Measurements from ENCODE around the gene DNM3. TPM values are rescaled to one million over a fixed set of nuclear protein-coding genes. Genes with fewer than 3 reads are reported as not detected.
A peak's percentile ranks its signal among the peaks of the same experiment; 100 is the strongest.

The DNM3 gene
- total and polyA plus RNA-seq, 2 of the 8 experiments (the other 6 are each of a cell fraction or from before 2014, with no cell fraction given): 2.0 to 8.5 TPM

GRCh38 chr1:172322219-172323061 lies 481.1 kb downstream of the DNM3 start:
- H3K23ac ChIP-seq (ENCODE audit: insufficient read length): no peak overlapping the region
- peak overlapping the region in 1 of 4 experiments; percentile 14; a peak in 1 of 7 replicates for H3K9ac ChIP-seq (replicated peaks in 1 of 4; ENCODE audit: extremely low read depth in 1 of 4, low read depth in 3 of 4, low read length in 3 of 4)
- H2AK5ac ChIP-seq (ENCODE audit: low read depth, low read length): no peak overlapping the region
- no peak overlapping the region for H2BK5ac ChIP-seq (ENCODE audit: low read depth, low read length)
- H2AFZ ChIP-seq (ENCODE audit: low read length): no peak overlapping the region
- no peak overlapping the region for H3K4me3 ChIP-seq (ENCODE audit: extremely low read depth in 1 of 4, insufficient read depth in 2 of 4, low read depth in 3 of 4, low read length in 4 of 4)
- H3K9me3 ChIP-seq (ENCODE audit: insufficient read depth in 2 of 2, low read depth in 1 of 2, low read length in 1 of 2): no peaks in the 10 kb centered on the region
- H3K4me2 ChIP-seq (ENCODE audit: insufficient read depth in 1 of 2, low read depth in 2 of 2, low read length in 2 of 2): no peak overlapping the region
- H4K5ac ChIP-seq (ENCODE audit: insufficient read length, low read depth, low read length): no peak overlapping the region
- WGBS, 2 experiments (ENCODE audit: extremely low coverage in 1 of 2, insufficient coverage in 1 of 2, insufficient read length in 1 of 2, insufficient replicate concordance in 2 of 2, low coverage in 1 of 2, low lambda C conversion rate in 2 of 2, missing lambda C conversion rate in 1 of 2): 87% methylated on average over 13 of the region's 13 CpGs; no CpG with 5 or more reads in 1 of the 2 experiments
- H3K36me3 ChIP-seq (ENCODE audit: control insufficient read depth in 2 of 4, insufficient read depth in 4 of 4, low read length in 3 of 4): no peaks in the 10 kb centered on the region
- H2BK15ac ChIP-seq (ENCODE audit: low read length): no peak overlapping the region
- no peak for FAIRE-seq
- no peak overlapping the region for H2BK120ac ChIP-seq (replicated peaks; ENCODE audit: low read depth, low read length)
- H2BK20ac ChIP-seq (ENCODE audit: low read length): no peak overlapping the region
- no peak overlapping the region for H3K4ac ChIP-seq (replicated peaks; ENCODE audit: insufficient read length, low read depth, low read length)
- CTCF ChIA-PET (ENCODE audit: partially characterized antibody): interaction anchor here (0.8 kb wide), 1 partner anchor 51 kb away, joined by 3 read pairs; no protein-coding TSS in a partner anchor
- H3K79me1 ChIP-seq (ENCODE audit: low read depth, low read length): no peaks in the 10 kb centered on the region
- no peak overlapping the region for H4K91ac ChIP-seq (replicated peaks; ENCODE audit: insufficient read length, low read length)
- no peaks in the 10 kb centered on the region for H4K20me1 ChIP-seq (replicated peaks in 1 of 2; ENCODE audit: control insufficient read depth in 1 of 2, insufficient read depth in 2 of 2, low read length in 2 of 2)
- POLR2A ChIA-PET (ENCODE audit: partially characterized antibody): no interaction called here
- no peak overlapping the region for H4K8ac ChIP-seq (ENCODE audit: extremely low read depth, insufficient read depth, low read length)
- no peaks in the 10 kb centered on the region for H3K79me2 ChIP-seq (ENCODE audit: control insufficient read depth in 1 of 2, insufficient read depth in 2 of 2, low read length in 2 of 2)
- H3K27ac ChIP-seq (ENCODE audit: low read depth, low read length): no peak overlapping the region
- H3K4me1 ChIP-seq (replicated peaks in 1 of 4; ENCODE audit: control insufficient read depth in 3 of 4, insufficient read depth in 4 of 4, low read length in 3 of 4): peaks cover 0 to 5% (median under 1%) of the 10 kb centered on the region in 4 experiments; a peak in 4 of 7 replicates
- no peak overlapping the region for H2BK12ac ChIP-seq (ENCODE audit: low read depth, low read length)
- no peak overlapping the region for H3K18ac ChIP-seq (ENCODE audit: extremely low read depth, low read length)
- no peak overlapping the region for H3K14ac ChIP-seq (ENCODE audit: insufficient read length)
- no peak overlapping the region for H3K56ac ChIP-seq (replicated peaks; ENCODE audit: insufficient read length, low read depth, low read length)
- H3K27me3 ChIP-seq (replicated peaks in 1 of 4; ENCODE audit: control insufficient read depth in 3 of 4, extremely low read depth in 1 of 4, insufficient read depth in 3 of 4, low read length in 3 of 4): no peaks in the 10 kb centered on the region
- DNase-seq (ENCODE audit: low read depth in 1 of 2, low spot score in 2 of 2): no peak
- H3K23me2 ChIP-seq (ENCODE audit: low read depth, low read length): no peaks in the 10 kb centered on the region
- TF ChIP-seq POLR2AphosphoS5 (IDR thresholded peaks at IDR 0.05; ENCODE audit: low read depth, low read length) (no peak), CHD1 (IDR thresholded peaks at IDR 0.05; ENCODE audit: low read depth, low read length) (no peak), CHD2 (IDR thresholded peaks at IDR 0.05; ENCODE audit: low read length) (no peak), SRF (IDR thresholded peaks at IDR 0.05; ENCODE audit: low read depth, low read length) (no peak), E2F6 (IDR thresholded peaks at IDR 0.05) (no peak), SIRT6 (IDR thresholded peaks at IDR 0.05; ENCODE audit: low read length) (no peak), EGR1 (IDR thresholded peaks at IDR 0.05; ENCODE audit: borderline replicate concordance, low read depth, low read length) (no peak), POLR2A (IDR thresholded peaks at IDR 0.05; ENCODE audit: control extremely low read depth in 1 of 2, low read depth in 2 of 2, low read length in 2 of 2) (no peak), BACH1 (IDR thresholded peaks at IDR 0.05; ENCODE audit: low read length) (no peak), FOSL1 (IDR thresholded peaks at IDR 0.05; ENCODE audit: insufficient read depth, low read depth, low read length) (no peak)

Measured in H1 (cell line).